Uterus (tissue), 2 donors: ENCODE results near the gene PHLDB3.

Experiments used
- CTCF ChIP-seq, 4 experiments: fragments of 200-600 bp in 2 of 4; fragments of 450-650 bp in 2 of 4; sonication (generic) in 2 of 4; IDR thresholded peaks; one replicate each; pipeline ENCODE4 v1.5.1; 2016 to 2019; ENCODE audit warnings: antibody characterized with exemption in 4 of 4, mild to moderate bottlenecking in 2 of 4, moderate library complexity in 1 of 4
- POLR2A ChIP-seq, 2 donors: fragments of 450-650 bp; IDR thresholded peaks; one replicate each; pipeline ENCODE4 v1.6.1; 2016; ENCODE audit warnings: antibody characterized with exemption in 2 of 2, mild to moderate bottlenecking in 1 of 2, moderate library complexity in 1 of 2

GRCh38 chr19:43552616-43553015, 48.1 kb upstream of the PHLDB3 start:
- TF ChIP-seq CTCF (IDR thresholded peaks at IDR 0.05) (no peak), POLR2A (IDR thresholded peaks at IDR 0.05) (no peak)
